Endothelial cell of umbilical vein (primary cell): ENCODE measurements around the gene C10orf53. TPM values are rescaled to one million over a fixed set of nuclear protein-coding genes. Genes with fewer than 3 reads are reported as not detected.

Experiments used
- BruUV-seq: library from RNA; stranded (reverse); fragments of 400-500 nt; replicated peaks from 2 replicates; lab custom pipeline; 2021; lab: Mats Ljungman, UMichigan
- CTCF ChIA-PET: fragments of 300-600, 350-600 bp; sonication (Branson Sonifier 250); formaldehyde crosslinking; loops from one replicate; lab custom pipeline; 2021; ENCODE audit warnings: antibody characterized with exemption, inconsistent platforms; lab: Charles Lee
- POLR2A ChIA-PET: fragments of 300-600, 350-600 bp; sonication (Branson Sonifier 250); formaldehyde crosslinking; loops from one replicate; lab custom pipeline; 2021; ENCODE audit warnings: antibody characterized with exemption, inconsistent platforms; lab: Charles Lee
- DNase-seq: peaks from one replicate; pipeline ENCODE4 v3.0.0-alpha.2; 2011; ENCODE audit warnings: low read depth, low spot score
- FAIRE-seq: peaks from 2 replicates; lab custom pipeline; 2011; peaks lifted over from hg19 to GRCh38; lab: Jason Lieb, UNC
- H2AFZ ChIP-seq: 2 replicates; pipeline ENCODE4 v1.6.0; 2012; ENCODE audit warnings: low read depth, low read length, control low read depth, inconsistent platforms
- H3K27ac ChIP-seq: 2 replicates; pipeline ENCODE4 v1.5.1; 2011; ENCODE audit warnings: low read depth, mild to moderate bottlenecking, control low read depth, low read length, moderate library complexity; ENCODE audit not compliant: insufficient read depth
- H3K27me3 ChIP-seq, 2 experiments: 2 replicates each; pipeline versions ENCODE4 v1.6.0 to v1.6.1; 2011; ENCODE audit warnings: low read length in 2 of 2, mixed read lengths in 1 of 2; ENCODE audit not compliant: control insufficient read depth in 2 of 2, insufficient read depth in 2 of 2
- H3K36me3 ChIP-seq, 2 experiments: 2 replicates in 1 of 2; 3 replicates in 1 of 2; pipeline ENCODE4 v1.5.1; 2011; ENCODE audit warnings: low read length in 2 of 2, mild to moderate bottlenecking in 1 of 2, moderate library complexity in 1 of 2; ENCODE audit not compliant: control insufficient read depth in 2 of 2, insufficient read depth in 2 of 2; ENCODE audit errors: extremely low read depth in 1 of 2
- H3K4me1 ChIP-seq: 3 replicates; pipeline ENCODE4 v1.5.1; 2011; ENCODE audit warnings: mild to moderate bottlenecking, low read length; ENCODE audit not compliant: control insufficient read depth, insufficient read depth; ENCODE audit errors: extremely low read depth
- H3K4me2 ChIP-seq: 2 replicates; pipeline ENCODE4 v1.6.1; 2011; ENCODE audit warnings: low read length, control low read depth, mixed read lengths; ENCODE audit not compliant: insufficient read depth
- H3K4me3 ChIP-seq, 3 experiments: fragments of 200-600 bp in 1 of 3; sonication (generic), shearing (Covaris generic) in 1 of 3; replicated peaks in 1 of 3; 2 replicates each; pipeline ENCODE4 v1.5.1; 2011 to 2016; ENCODE audit warnings: control low read depth in 3 of 3, low read length in 3 of 3, mild to moderate bottlenecking in 2 of 3, inconsistent platforms in 1 of 3, low read depth in 1 of 3, moderate library complexity in 1 of 3; ENCODE audit not compliant: insufficient read depth in 1 of 3
- H3K79me2 ChIP-seq: 2 replicates; pipeline ENCODE4 v1.6.0; 2012; ENCODE audit warnings: low read length, inconsistent platforms; ENCODE audit not compliant: control insufficient read depth, insufficient read depth
- H3K9ac ChIP-seq: replicated peaks from 2 replicates; pipeline ENCODE3; 2011; ENCODE audit warnings: low read length, control low read depth; ENCODE audit not compliant: insufficient read depth; ENCODE audit errors: extremely low read depth
- H3K9me1 ChIP-seq: replicated peaks from 3 replicates; pipeline ENCODE4 v1.6.0; 2011; ENCODE audit warnings: mild to moderate bottlenecking, low read length; ENCODE audit not compliant: control insufficient read depth, insufficient read depth; ENCODE audit errors: extremely low read depth
- H3K9me3 ChIP-seq: replicated peaks from 2 replicates; pipeline ENCODE4 v1.5.1; 2012; ENCODE audit warnings: low read length, inconsistent platforms; ENCODE audit not compliant: control insufficient read depth, insufficient read depth
- H4K20me1 ChIP-seq: replicated peaks from 2 replicates; pipeline ENCODE3; 2011; ENCODE audit warnings: mild to moderate bottlenecking, low read length; ENCODE audit not compliant: control insufficient read depth, insufficient read depth; ENCODE audit errors: extremely low read depth
- EZH2 ChIP-seq: IDR thresholded peaks from 2 replicates; pipeline ENCODE4 v1.6.1; 2012; ENCODE audit warnings: borderline replicate concordance, low read depth, mild to moderate bottlenecking, moderate library complexity, low read length, inconsistent platforms; ENCODE audit not compliant: severe bottlenecking
- FOS ChIP-seq: IDR thresholded peaks from 2 replicates; pipeline ENCODE4 v1.6.1; 2011; ENCODE audit warnings: mild to moderate bottlenecking, low read length, moderate library complexity, borderline replicate concordance; ENCODE audit not compliant: insufficient read depth
- GATA2 ChIP-seq: IDR thresholded peaks from 2 replicates; pipeline ENCODE4 v1.7.0; 2011; ENCODE audit warnings: low read depth, mild to moderate bottlenecking, moderate library complexity, mixed read lengths, low read length; ENCODE audit not compliant: insufficient read length, insufficient read depth
- JUN ChIP-seq: IDR thresholded peaks from 2 replicates; pipeline ENCODE4 v1.6.1; 2011; ENCODE audit warnings: borderline replicate concordance, low read depth; ENCODE audit not compliant: insufficient read length, insufficient read depth
- MAX ChIP-seq: IDR thresholded peaks from 2 replicates; pipeline ENCODE4 v1.6.1; 2011; ENCODE audit not compliant: insufficient read depth, insufficient read length
- MYC ChIP-seq: IDR thresholded peaks from one replicate; pipeline ENCODE4 v1.6.1; 2011; ENCODE audit warnings: mild to moderate bottlenecking, low read depth, low read length
- POLR2A ChIP-seq: IDR thresholded peaks from 2 replicates; pipeline ENCODE4 v1.6.1; 2012; ENCODE audit warnings: low read depth, mild to moderate bottlenecking, control low read depth, low read length
- POLR2AphosphoS5 ChIP-seq: IDR thresholded peaks from 2 replicates; pipeline ENCODE4 v1.6.1; 2012; ENCODE audit warnings: low read depth, mild to moderate bottlenecking, control low read depth, low read length, moderate library complexity; ENCODE audit not compliant: insufficient read depth
- dilution Hi-C: fragments of 300-500 bp; cut with MboI; formaldehyde crosslinking; loops from one replicate; pipeline ENCODE4 v1.15.0; 2019; ENCODE audit warnings: low sequenced_read_pairs; ENCODE audit not compliant: extremely low pct_ligation_motif_present
- intact Hi-C: fragments of 100-400 bp; cut with micrococcal nuclease; formaldehyde crosslinking; loops from one replicate; pipeline ENCODE4 v1.10.0; 2022
- polyA plus RNA-seq, 4 experiments: library from polyadenylated mRNA; depleted of rRNA in 3 of 4; stranded (reverse) in 3 of 4; unstranded in 1 of 4; fragments of >200 nt; gene quantifications; 2 replicates each; pipeline versions ENCODE4 v1.2.1 to v1.2.3, GENCODE V29; 2011 to 2012; ENCODE audit warnings: missing spikeins in 1 of 4
- total RNA-seq: library from RNA; stranded (reverse); gene quantifications from 2 replicates; pipeline ENCODE4 v1.2.3, GENCODE V29; 2021
- TF ChIP-seq, protein P1 (sequence below), 2 donors: IDR thresholded peaks; 1 replicate in 1 of 2; 2 replicates in 1 of 2; pipeline ENCODE4 v1.5.1; 2011; ENCODE audit warnings: low read length in 2 of 2, mild to moderate bottlenecking in 2 of 2, moderate library complexity in 2 of 2, control low read depth in 1 of 2, inconsistent platforms in 1 of 2, low read depth in 1 of 2; ENCODE audit not compliant: insufficient read depth in 1 of 2; ENCODE audit errors: extremely low read depth in 1 of 2

The C10orf53 gene
- total and polyA plus RNA-seq, 2 donors (not counting 3 experiments of a cell fraction or from before 2014, with no cell fraction given), result not detected

- no peak for TF ChIP-seq MAX
- Histone ChIP-seq H4K20me1 (no peaks in the 10 kb centered on the region), H3K27me3 (no peaks in the 10 kb centered on the region), H3K27ac (no peak overlapping the region), H3K36me3 (no peaks in the 10 kb centered on the region), H3K9me3 (no peaks in the 10 kb centered on the region), H3K9me1 (no peaks in the 10 kb centered on the region), H2AFZ (no peak overlapping the region), H3K4me1 (no peaks in the 10 kb centered on the region), H3K4me2 (no peak overlapping the region), H3K4me3 (no peak overlapping the region), H3K9ac (no peak overlapping the region), H3K79me2 (no peaks in the 10 kb centered on the region)
- FAIRE-seq, result no peak
- POLR2A ChIA-PET, result no interaction called here
- no peak for DNase-seq
- CTCF ChIA-PET, result no interaction called here
- intact Hi-C loops (no loop called here), dilution Hi-C loops (no loop called here)
- BruUV-seq, result no TSS peak
Measured at GRCh38 chr10:49662169-49662830, 17.2 kb upstream of the C10orf53 start.

DNA sequence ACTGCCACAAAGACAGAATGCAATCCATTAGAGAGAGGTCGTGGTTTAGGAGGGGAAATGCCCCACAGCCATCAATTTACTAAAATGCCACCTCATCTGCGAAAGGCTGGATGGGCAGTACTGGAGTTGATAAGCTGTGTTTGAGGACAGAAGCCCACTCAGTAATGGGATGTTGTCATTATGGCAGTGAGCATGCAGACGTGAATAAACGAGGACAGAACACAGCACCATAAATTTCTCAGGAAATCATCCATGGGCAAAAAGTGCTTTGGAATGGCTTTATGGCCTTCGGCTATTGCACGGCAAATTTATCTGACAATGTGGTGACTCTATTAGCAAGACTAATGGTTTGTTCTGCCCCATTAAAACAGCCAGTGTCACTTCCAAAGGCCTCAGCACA is 15.9 kb upstream of the C10orf53 start:
- intact Hi-C loops (no loop called here), dilution Hi-C loops (no loop called here)
- no peaks in the 10 kb centered on the region for H3K27me3 ChIP-seq
- H3K9me1 ChIP-seq, result no peaks in the 10 kb centered on the region
- H3K9me3 ChIP-seq, result no peaks in the 10 kb centered on the region
- no peaks in the 10 kb centered on the region for H3K4me1 ChIP-seq
- H3K36me3 ChIP-seq, result no peaks in the 10 kb centered on the region
- no peak for TF ChIP-seq EZH2
- TF ChIP-seq POLR2A, result no peak
- TF ChIP-seq JUN, result no peak
- no peak for TF ChIP-seq FOS
- TF ChIP-seq MYC, result no peak
- TF ChIP-seq MAX, result no peak
- TF ChIP-seq, protein P1, sequence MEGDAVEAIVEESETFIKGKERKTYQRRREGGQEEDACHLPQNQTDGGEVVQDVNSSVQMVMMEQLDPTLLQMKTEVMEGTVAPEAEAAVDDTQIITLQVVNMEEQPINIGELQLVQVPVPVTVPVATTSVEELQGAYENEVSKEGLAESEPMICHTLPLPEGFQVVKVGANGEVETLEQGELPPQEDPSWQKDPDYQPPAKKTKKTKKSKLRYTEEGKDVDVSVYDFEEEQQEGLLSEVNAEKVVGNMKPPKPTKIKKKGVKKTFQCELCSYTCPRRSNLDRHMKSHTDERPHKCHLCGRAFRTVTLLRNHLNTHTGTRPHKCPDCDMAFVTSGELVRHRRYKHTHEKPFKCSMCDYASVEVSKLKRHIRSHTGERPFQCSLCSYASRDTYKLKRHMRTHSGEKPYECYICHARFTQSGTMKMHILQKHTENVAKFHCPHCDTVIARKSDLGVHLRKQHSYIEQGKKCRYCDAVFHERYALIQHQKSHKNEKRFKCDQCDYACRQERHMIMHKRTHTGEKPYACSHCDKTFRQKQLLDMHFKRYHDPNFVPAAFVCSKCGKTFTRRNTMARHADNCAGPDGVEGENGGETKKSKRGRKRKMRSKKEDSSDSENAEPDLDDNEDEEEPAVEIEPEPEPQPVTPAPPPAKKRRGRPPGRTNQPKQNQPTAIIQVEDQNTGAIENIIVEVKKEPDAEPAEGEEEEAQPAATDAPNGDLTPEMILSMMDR (IDR thresholded peaks at IDR 0.05; ENCODE audit: extremely low read depth in 1 of 2, insufficient read depth in 1 of 2, low read depth in 1 of 2, low read length in 2 of 2), result no peak
- TF ChIP-seq POLR2AphosphoS5, result no peak
- no peak for TF ChIP-seq GATA2
- no peaks in the 10 kb centered on the region for H4K20me1 ChIP-seq
- POLR2A ChIA-PET, result no interaction called here
- BruUV-seq, result no TSS peak
- H3K9ac ChIP-seq, result no peak overlapping the region
- H3K79me2 ChIP-seq, result no peaks in the 10 kb centered on the region
- CTCF ChIA-PET, result no interaction called here
- no peak overlapping the region for H3K27ac ChIP-seq
- DNase-seq, result no peak
- H3K4me3 ChIP-seq, result no peak overlapping the region
- H2AFZ ChIP-seq, result no peak overlapping the region
- no peak for FAIRE-seq
- no peak overlapping the region for H3K4me2 ChIP-seq
